HG03097 (cell line): ENCODE measurements around the gene TGM4.
A peak's percentile ranks its signal among the peaks of the same experiment; 100 is the strongest.

Source experiments
- ATAC-seq: cut with Tn5 transposase; IDR thresholded peaks from one replicate; pipeline ENCODE4 v1.9.1; 2021; ENCODE audit not compliant: unreplicated experiment, low FRiP score

Gene TGM4

DNA sequence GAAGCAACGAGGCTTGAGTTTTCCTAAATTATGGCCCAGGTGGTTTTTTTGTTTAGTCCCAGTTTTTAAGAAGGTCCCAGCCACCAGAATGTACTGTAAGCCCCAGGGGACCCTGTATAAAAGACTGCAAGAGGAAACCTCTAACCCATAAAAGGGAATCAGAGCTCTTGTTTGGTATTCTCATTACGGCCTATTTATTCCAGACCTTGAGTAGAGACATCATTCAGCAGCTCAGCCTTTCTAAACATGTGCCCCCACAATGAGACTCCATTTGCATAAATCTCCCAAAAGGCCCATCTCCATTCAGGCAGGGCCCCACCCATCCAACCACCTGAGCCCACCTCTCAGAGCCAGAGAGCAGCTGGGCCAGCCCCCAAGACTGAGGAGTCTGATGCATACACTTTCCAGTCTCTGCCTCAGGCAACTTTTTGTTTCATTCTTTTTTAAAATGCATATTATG lies 75.9 kb downstream of the TGM4 start:
- ATAC-seq: no peak

- no peak for ATAC-seq
Observed at GRCh38 chr3:44952689-44953088, 78.3 kb downstream of the TGM4 start.

- ATAC-seq: no peak
Observed at GRCh38 chr3:44954304-44954703, 79.9 kb downstream of the TGM4 start.

GRCh38 chr3:44954962-44955361 lies 80.6 kb downstream of the TGM4 start:
- ATAC-seq: peak; percentile 48

DNA sequence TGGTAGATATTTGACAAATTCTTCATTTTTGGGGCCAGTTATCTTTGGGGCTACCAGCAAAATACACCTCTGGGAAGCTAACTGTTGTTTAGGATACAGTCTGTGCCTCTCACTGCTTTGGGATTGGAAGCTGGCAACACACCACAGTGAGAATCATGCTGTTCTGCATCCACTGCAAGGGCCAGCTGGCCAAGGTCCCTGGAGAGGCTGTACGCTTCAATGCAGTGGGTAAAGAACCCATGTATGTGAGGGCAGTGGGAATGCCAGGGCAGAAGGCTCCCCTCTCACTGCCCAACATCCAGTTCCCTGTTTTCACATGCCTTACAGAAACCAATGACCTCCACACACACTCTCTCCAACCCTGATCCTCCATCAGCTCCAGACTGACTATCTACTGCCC lies 81.5 kb downstream of the TGM4 start:
- no peak for ATAC-seq

DNA sequence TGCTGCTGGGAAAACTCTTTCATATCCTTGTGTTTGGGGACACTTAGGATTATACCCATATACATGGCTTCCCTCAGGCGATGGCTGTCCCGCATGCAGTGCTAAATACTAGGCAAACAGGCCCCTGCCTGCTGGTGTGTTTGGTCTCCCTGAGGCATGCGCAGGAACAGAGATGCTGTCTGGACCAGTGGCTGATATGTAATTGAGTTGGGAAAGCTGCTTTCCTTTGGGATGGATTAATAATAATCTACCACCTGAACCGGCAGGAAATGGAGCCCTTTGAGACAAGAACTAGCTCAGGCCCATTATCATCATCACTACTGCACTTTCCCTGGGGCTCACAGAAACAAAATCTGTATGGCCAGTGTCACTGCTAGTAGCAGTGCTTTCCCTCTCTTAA lies 83.6 kb downstream of the TGM4 start:
- ATAC-seq: no peak

- ATAC-seq: no peak
Observed at GRCh38 chr3:44958386-44958785, 84.0 kb downstream of the TGM4 start.

DNA sequence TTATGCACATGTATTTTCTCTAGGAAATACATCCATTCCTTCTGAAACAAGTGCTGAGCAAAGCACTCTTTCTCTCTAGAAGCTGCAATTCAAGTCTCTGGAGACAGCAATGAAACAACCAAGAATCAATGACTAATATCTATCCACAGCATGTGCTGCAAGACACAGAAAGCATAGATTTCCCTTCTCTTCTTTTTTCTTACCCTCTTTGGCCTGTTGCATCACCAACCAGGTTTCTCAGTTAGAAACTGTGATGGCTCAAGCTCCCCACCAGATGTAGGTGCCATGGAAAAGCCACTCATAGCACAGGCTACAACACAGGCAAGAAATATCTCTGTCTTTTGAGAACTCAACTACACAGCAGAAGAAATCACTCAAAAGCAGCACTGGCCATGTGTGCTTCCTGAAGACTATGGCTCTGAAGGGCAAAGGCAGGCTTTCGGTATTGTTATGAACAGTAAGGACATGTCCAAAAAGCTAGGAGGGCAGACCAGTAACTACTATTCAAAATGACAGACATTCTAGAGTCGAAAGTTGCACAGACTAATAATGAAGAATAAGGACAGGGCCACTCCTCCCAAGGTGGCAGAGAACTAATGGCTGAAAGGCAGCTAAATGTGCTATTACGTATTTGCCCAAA lies 86.1 kb downstream of the TGM4 start:
- ATAC-seq: no peak

DNA sequence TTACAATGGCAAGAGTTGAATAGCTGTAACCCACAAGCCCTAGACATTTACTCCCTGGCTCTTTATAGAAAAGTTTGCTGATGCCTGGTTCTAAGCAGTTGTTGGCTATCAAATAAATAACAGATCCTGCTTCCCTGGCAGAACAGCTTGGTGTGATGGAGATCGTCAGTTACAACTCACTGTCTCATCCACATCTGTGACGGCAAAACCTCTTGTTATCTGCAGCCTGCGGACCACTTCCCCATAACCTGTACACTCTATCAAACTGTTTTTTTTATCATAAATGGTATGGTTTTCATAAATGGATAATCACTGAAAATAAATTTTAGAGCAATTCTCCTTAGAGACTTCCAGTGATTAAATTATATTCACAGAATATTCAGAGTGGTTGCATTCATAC lies 87.5 kb downstream of the TGM4 start:
- ATAC-seq: no peak

DNA sequence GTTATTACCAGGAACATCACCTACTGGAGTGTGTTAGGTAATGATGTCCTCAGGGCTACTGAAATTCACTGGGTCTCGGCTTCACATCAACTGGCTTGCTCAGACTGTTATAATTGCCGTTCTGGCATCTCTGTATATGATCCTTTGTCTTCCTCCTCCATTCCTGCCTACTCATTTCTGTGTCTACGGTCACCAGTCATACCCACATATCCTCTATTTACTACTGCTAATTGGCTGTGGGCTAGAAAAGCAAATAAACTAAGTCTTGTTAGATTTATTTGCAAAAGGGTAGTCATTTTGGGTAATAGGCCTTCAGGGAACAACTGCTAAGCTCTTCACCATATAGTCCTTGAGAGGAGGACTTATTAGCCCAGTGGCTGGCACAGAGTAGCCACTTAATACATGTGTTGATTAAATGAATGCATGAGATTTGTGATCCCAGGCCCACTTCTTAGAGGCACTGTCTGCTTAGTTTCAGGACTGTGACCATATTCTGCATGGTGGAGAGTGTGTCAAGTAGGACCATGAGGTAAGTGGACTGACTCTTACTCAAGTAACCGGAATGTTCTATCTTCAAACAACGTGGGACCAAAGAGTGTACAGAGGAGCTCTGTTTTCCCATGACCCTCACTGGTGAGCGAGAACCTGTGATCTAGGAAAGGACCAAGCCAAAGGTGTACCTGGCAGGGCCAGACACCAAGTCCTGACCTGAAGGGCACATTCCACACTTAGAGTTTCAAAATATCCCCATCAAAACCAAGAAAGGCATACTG lies 88.4 kb downstream of the TGM4 start:
- no peak for ATAC-seq

GRCh38 chr3:44963571-44964325 lies 89.3 kb downstream of the TGM4 start:
- ATAC-seq: no peak
